Activated CD4-positive, CD25-positive, alpha-beta regulatory T cell treated with anti-CD3 and anti-CD28 coated beads, Interleukin-2, amount 50 U/mL, for 72 hours (primary cell): ENCODE measurements around the gene TFF3.

Experiments
- DNase-seq: peaks from one replicate; pipeline ENCODE4 v3.0.0; 2021

The TFF3 gene

GRCh38 chr21:42319851-42320572 lies 4.8 kb upstream of the TFF3 start:
- no peak for DNase-seq

- peak; percentile 28 for DNase-seq
These were observed 4.2 kb upstream of the TFF3 start for GRCh38 chr21:42319376-42319775.

GRCh38 chr21:42317826-42318746 lies 2.9 kb upstream of the TFF3 start:
- peak; percentile 15 for DNase-seq

- peak; percentile 13 for DNase-seq
These were observed 2.1 kb upstream of the TFF3 start for GRCh38 chr21:42317341-42317741.

GRCh38 chr21:42316891-42317290 lies 1.7 kb upstream of the TFF3 start:
- peak; percentile 17 for DNase-seq

GRCh38 chr21:42314616-42315295 lies 453 bp downstream of the TFF3 start:
- peak; percentile 4 for DNase-seq

GRCh38 chr21:42313501-42313969 lies 1.7 kb downstream of the TFF3 start:
- DNase-seq: peak; percentile 22

- DNase-seq: peak; percentile 25
These were observed 2.5 kb downstream of the TFF3 start for GRCh38 chr21:42312626-42313104.

GRCh38 chr21:42311816-42312625 lies 3.2 kb downstream of the TFF3 start:
- DNase-seq: peak; percentile 27

- DNase-seq: peak; percentile 1
These were observed 4.0 kb downstream of the TFF3 start for GRCh38 chr21:42311160-42311559.

- DNase-seq: peak; percentile 27
These were observed 4.7 kb downstream of the TFF3 start for GRCh38 chr21:42310411-42311001.

GRCh38 chr21:42309753-42310213 lies 5.4 kb downstream of the TFF3 start:
- DNase-seq: peak; percentile 74

GRCh38 chr21:42308914-42309752 lies 6.1 kb downstream of the TFF3 start:
- peak; percentile 11 for DNase-seq

GRCh38 chr21:42308161-42308913 lies 6.9 kb downstream of the TFF3 start:
- peak; percentile 26 for DNase-seq

- DNase-seq: peak; percentile 21
These were observed 8.1 kb downstream of the TFF3 start for GRCh38 chr21:42307106-42307505.

- peak; percentile 14 for DNase-seq
These were observed 8.7 kb downstream of the TFF3 start for GRCh38 chr21:42306366-42307035.

GRCh38 chr21:42305707-42306147 lies 9.5 kb downstream of the TFF3 start:
- no peak for DNase-seq

- DNase-seq: no peak
These were observed 10.4 kb downstream of the TFF3 start for GRCh38 chr21:42304556-42305454.
